Measurements from ENCODE around the gene PPP1R3G.

GRCh38 chr6:5079692-5080091 lies 5.4 kb upstream of the PPP1R3G start:
- TF ChIP-seq CTCF (IDR thresholded peaks at IDR 0.05) = no peak
- no peak for TF ChIP-seq POLR2A (IDR thresholded peaks at IDR 0.05)

All from heart left ventricle (tissue), 13 donors.